HG02763 (cell line): Measurements from ENCODE around the gene CACNA1S.

ENCODE experiments used
- ATAC-seq: cut with Tn5 transposase; IDR thresholded peaks from one replicate; pipeline ENCODE4 v1.9.1; 2021; ENCODE audit warnings: mild to moderate bottlenecking, moderate library complexity; ENCODE audit not compliant: unreplicated experiment

The CACNA1S gene

GRCh38 chr1:201112173-201112731 is at the start of gene CACNA1S:
CACNA1S (minus strand) TSS chr1:201112426; CDS start chr1:201112339, 87 bp downstream.
- no peak for ATAC-seq

DNA sequence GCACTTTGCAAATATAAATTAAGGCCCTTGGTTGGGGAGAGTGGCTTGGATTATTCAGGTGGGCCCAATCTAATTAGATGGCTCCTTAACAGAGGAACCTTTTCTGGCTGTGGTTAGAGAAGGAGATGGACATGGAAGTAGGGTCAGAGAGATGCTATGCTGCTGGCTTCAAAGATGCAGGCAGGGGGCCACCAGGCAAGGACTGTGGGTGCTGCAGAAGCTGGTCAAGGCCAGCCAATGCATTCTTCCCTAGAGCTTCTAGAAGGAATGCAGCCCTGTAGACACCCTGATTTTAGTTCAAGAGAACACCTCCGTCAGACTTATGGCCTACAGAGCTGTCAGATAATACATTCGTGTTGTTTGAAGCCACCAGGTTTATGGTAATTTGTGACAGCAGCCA is 45.7 kb upstream of the CACNA1S start:
- no peak for ATAC-seq

GRCh38 chr1:201156819-201157218 is 44.6 kb upstream of the CACNA1S start:
- ATAC-seq: no peak

- no peak for ATAC-seq
Observed at GRCh38 chr1:201156346-201156745, 44.1 kb upstream of the CACNA1S start.

DNA sequence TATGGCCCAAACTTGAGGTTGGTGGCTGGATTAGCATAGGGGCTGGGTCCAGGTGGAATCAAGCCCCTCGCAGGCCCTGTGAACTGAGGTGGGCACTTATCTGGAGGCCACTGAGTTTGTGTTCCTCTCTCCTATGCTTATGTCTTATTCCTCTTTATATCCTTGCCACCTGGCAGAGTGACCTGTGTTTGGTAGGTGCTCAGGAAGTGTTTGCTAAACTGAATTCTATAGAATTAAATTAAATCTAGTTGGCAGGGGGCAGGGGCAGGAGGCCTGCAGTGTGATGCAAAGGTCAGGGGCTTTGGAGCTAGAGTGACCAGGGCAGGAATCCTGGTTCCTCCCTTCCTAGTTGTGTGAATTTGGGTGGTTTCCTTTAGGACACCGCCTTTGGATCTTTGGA is 43.1 kb upstream of the CACNA1S start:
- no peak for ATAC-seq

DNA sequence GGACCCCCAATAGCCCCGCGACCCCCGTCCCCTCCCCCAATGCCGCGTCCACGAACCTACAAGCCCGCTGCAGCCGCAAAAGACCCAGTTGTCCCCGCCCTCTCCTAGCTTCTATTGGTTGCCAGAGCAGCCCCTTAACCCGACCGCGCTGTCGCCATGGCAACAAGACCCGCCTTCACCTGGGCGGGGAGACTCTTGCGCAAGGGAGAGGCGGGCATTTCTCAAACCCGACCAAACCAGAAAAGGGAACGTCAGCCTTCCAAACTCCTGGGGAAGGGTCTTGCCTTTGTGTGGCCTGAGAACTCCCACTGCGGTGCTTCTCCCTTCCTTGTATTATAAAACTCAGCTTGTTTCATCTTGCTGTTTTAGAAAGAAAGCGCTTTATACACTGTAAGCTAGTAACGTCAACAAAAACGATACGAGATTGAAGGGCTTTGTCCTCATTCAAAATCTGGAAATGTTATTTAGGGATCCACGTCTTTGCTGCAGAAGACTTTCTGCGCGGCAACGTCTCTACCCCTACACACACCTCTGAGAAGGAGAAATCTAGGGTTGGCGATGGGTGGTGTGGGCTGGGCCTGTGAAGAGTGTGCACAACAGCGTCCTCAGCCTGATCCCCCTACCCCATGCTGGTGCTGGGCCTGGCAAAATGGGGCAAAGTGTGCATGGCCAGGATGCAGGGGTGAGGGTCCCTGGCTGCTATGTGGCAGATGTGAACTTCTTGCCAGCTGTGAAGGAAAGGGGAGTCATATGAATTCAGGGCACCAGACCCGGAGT is 42.4 kb upstream of the CACNA1S start, which contains the start of gene TMEM9:
TMEM9 (minus strand) TSS at position 86 of the 777 bp plus-strand sequence. CDS start 551 bp downstream, outside the sequence.
- ATAC-seq: peak; percentile 96

GRCh38 chr1:201153474-201154388 is 41.5 kb upstream of the CACNA1S start:
- peak; percentile 67 for ATAC-seq

DNA sequence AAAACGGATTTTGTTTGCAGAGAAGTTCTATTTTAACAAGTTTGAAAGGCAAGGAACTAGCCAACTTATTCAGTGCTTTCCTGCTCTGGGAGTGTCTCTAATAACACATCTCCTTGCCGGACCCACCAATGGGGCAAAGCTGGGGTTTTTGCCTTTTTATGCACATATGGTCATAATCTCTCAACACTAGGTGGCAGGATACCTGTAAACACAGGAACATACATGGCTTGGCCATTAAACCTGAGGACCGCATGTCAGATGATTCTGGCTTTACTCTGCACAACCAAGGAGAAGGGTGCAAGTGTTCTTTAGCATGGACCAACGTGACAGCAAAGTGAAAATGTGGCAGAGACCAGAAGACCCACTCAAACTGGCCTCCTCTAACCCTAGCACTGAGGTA is 37.2 kb upstream of the CACNA1S start:
- no peak for ATAC-seq

DNA sequence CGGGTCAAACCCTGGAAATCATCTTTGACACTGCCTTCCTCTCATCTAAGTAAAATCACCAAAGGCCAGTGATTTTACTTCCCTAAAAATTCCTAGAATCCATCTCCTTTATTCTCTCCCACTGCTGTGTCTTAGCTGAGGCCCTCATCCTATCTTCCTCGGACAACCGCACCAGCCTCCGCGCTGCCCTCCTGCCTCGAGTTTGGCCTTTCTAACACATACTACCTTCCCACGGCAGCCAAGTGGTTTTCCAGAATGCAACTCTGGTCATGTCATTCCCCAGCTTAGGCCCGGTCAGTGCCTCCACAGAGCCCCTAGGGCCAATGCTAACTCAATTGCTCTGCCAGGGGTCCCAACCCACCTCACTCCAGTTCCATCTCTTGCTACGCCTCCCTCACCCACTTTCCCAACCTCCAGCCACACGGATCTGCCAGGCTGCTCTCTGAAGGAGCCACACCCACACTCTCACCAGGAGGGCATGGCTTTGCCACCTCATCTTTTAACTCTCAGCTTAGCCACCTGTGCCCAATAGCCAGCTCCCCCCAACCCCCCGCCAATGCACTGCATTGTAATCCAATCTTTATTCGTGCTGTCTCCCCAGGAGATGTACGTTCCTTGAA is 35.3 kb upstream of the CACNA1S start:
- ATAC-seq: no peak

DNA sequence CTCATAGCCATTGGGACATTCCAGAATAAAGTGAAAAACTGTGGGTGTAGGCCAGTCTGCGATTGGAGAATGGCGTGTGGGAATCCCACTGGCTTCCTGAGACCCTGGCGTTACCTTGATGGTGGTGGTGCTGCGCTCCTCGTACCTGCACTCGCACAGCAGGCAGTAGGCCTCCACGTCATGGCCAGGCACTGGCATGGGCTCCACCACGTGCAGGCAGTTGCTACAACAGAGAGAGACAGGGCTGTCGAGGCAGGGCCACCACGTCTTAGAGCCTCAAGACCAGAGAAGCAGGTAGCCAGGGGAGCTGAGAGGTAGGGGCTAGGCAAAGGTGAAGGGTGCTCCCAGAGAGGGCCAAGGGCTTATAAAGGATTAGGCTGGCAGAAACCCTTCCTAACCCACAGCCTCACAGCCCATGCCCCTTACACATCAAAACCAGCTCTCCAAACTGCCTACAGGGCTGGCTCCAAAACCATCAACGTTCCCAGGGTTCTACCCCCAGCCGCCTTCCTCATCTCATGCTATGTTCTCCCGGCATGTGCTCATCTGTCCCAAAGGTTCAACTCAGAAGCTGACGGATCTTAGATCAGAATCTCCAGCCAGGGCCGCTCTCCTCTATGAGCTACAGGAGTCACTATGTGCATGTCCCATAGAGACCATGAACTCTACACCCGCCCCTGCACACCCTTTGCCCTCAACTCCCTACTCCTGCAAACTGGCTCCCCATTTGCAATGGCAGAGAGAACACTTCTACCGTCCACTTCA is 34.6 kb upstream of the CACNA1S start:
- no peak for ATAC-seq

GRCh38 chr1:201145816-201146215 is 33.6 kb upstream of the CACNA1S start:
- no peak for ATAC-seq

- no peak for ATAC-seq
Observed at GRCh38 chr1:201145132-201145531, 32.9 kb upstream of the CACNA1S start.

- no peak for ATAC-seq
Observed at GRCh38 chr1:201144701-201145100, 32.5 kb upstream of the CACNA1S start.

DNA sequence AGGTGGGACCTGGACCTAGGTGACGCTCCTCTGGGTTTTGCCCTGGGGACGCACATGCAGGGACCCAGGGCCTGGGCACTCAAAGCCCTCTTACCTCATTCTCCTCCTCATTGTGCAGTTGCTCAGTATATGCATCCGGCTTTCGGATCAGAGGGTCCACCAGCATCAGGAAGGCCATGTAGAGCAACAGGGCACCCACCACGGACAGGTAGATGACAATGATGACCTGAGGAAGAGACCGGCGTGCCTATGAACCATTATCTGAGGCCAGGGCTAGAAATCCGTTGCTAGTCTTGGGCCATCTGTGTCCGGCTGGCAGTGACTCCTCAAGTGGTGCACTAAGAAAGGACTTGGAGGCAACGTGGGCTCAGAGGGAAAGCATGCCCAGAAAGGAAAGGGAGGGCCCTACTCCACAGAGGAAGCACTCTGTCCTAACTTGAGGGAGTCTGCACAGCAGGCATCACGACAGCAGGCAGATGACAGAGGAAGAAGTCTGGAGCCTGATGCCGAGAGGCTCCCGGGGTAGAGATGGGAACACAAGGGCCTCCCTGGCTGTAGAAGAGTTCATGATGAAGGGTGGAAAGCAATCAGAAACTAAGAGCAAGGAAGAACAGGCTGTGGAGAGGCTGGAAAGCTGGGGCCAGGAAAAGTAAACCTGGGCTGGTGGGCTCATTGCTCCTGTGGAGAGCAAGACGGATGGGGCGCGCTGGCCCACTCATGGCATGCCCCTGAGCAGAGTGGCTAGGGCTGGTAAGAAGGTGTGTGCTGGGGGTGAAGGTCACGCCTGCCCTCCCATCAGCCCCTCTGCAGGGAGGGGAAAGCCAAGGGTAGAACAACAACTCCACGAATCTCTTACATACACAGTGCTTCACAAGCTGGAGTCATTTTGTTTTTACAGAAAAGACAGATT is 31.8 kb upstream of the CACNA1S start:
- no peak for ATAC-seq

- ATAC-seq: no peak
Observed at GRCh38 chr1:201142849-201143725, 30.9 kb upstream of the CACNA1S start.

DNA sequence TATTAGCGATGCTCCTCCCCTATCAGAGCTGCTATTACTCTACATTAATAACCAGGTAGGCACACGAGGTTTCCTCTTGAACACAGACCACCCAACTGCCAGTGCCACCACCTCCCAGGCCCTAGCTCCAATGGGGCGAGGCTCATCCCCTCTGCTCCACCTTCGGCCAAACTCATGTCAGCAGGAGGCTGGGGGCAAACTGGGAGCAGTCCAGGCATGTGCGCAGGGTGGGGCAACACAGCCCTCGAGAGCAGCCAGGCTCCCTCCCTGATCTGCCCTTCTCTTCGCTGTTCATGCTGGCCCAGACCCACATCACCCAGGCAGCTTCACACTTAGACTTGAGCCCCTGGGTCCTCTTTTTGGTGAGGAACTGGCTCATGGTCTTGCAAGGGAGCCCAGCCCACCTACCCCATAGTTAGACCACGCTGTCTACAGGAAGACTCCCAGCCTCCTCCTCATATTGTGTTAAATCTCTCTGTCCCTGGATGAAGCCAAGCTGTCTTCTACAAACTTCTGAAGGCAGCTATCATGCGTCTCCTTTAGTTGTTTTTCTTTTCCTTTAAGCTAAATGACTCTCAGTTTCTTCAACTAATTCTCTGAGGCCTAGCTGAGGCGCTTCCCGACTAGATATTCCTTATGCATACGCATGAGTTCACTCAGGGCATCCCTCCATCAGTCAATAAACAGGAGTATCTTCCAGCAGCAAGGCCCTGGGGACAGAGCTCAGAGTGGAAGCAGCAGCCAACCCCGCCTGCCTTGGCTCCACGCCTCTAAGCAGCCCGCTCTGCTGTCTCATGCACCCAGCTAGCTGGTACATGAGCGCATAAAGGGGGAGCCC is 30.0 kb upstream of the CACNA1S start:
- no peak for ATAC-seq

DNA sequence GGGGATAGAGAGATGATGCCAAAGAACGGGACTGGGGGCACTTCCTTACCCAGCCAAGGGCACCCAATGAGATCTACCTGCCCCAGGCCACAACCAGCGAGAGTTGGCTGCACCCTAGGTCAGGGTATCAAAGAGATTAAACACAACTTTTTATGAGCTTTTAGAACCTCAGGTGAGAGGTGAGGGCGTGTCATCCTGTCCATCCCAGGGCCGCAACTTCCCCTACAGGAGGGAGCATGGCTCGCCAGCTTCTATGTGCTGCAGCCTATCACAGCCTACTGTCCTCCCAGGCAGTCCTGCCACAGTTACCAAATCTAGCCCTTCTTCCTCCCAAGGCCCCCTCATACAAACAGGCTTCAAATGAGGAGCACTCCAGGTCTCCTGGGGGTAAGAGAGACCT is 29.2 kb upstream of the CACNA1S start:
- no peak for ATAC-seq

DNA sequence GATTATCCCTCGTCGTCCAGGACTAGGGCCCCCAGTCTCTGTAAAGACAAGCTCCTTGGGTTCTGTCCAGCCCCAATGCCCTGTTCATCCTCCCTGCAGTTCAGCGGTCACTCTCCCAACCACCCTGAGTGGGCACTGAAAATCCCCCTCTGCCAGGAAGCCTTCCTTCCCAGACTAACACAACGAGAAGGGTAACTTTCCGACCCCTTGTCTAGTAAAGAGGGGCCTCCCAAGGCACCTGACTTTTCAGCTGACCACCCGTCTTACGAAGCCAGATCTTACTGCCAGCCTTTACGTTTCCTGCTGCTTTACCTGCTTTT is 28.7 kb upstream of the CACNA1S start:
- ATAC-seq: no peak
